GM19023 (cell line): ENCODE measurements around the gene SBF2.
"Not testable (repeated sequence)": the region's sequence is repeated elsewhere in the genome, so short reads cannot be mapped to it uniquely, and the experiment has no call there.

Experiments used
- ATAC-seq: cut with Tn5 transposase; IDR thresholded peaks from one replicate; pipeline ENCODE4 v1.9.1; 2021; ENCODE audit warnings: mild to moderate bottlenecking, moderate library complexity; ENCODE audit not compliant: unreplicated experiment

The SBF2 gene

GRCh38 chr11:10125522-10126133, 168.4 kb downstream of the SBF2 start:
- no peak for ATAC-seq

GRCh38 chr11:10122326-10123197, 171.5 kb downstream of the SBF2 start:
- ATAC-seq, result no peak

GRCh38 chr11:10118865-10119264, 175.2 kb downstream of the SBF2 start:
- no peak for ATAC-seq

GRCh38 chr11:10117709-10118351, 176.2 kb downstream of the SBF2 start:
- ATAC-seq, result no peak

- ATAC-seq, result no peak
These were observed 177.4 kb downstream of the SBF2 start for GRCh38 chr11:10116588-10116987.

- ATAC-seq, result no peak
These were observed 179.2 kb downstream of the SBF2 start for GRCh38 chr11:10114593-10115404.

- ATAC-seq, result no peak
These were observed 180.2 kb downstream of the SBF2 start for GRCh38 chr11:10113852-10114251.

- ATAC-seq, result no peak
These were observed 184.2 kb downstream of the SBF2 start for GRCh38 chr11:10109806-10110205.

- no peak for ATAC-seq
These were observed 184.9 kb downstream of the SBF2 start for GRCh38 chr11:10108915-10109680.

GRCh38 chr11:10107497-10107896, 186.5 kb downstream of the SBF2 start:
- no peak for ATAC-seq

- ATAC-seq, result no peak
These were observed 196.4 kb downstream of the SBF2 start for GRCh38 chr11:10097615-10098014.

- ATAC-seq, result no peak
These were observed 197.0 kb downstream of the SBF2 start for GRCh38 chr11:10096987-10097386.

- ATAC-seq, result no peak
These were observed 198.4 kb downstream of the SBF2 start for GRCh38 chr11:10095412-10096208.

GRCh38 chr11:10092426-10092825, 201.6 kb downstream of the SBF2 start:
- ATAC-seq, result no peak

GRCh38 chr11:10091314-10092045, 202.5 kb downstream of the SBF2 start:
- ATAC-seq, result no peak

GRCh38 chr11:10087923-10088225, 206.1 kb downstream of the SBF2 start:
- not testable (repeated sequence) for ATAC-seq

- no peak for ATAC-seq
These were observed 206.7 kb downstream of the SBF2 start for GRCh38 chr11:10087186-10087922.

- no peak for ATAC-seq
These were observed 213.9 kb downstream of the SBF2 start for GRCh38 chr11:10080138-10080537.
